Measurements from ENCODE around the gene EVI5. TPM values are rescaled to one million over a fixed set of nuclear protein-coding genes. Genes with fewer than 3 reads are reported as not detected.
A peak's percentile ranks its signal among the peaks of the same experiment; 100 is the strongest.

EVI5 gene
- polyA plus RNA-seq, 4 donors, result 18.6 to 21.8 (median 21.3) TPM

DNA sequence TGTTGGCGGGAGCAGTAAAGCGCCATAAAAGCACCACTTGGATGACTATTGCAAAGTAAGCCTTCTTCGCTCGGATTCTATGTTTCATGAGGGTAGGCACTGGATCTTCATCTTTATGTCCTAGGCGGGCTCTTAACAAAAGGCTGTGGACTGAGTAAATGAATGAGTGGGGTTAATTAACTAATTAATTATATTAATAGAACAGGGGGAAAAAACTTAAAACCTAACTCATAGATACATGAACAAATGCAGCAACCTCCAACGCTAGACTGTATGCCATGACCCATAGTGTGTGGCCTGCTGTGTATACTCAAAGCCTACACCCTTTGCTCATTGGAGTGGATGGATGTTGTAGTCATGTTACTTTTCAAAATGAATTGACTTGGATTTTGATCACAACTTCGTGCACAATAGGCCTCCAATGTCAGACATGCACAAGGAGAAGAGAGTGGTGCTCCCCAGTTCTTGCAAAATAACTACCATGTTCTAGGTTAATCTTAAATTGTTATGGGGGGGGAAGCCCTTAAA lies 297.8 kb downstream of the EVI5 start:
- DNase-seq (ENCODE audit: low read depth in 4 of 4, low spot score in 3 of 4), result no peak

DNA sequence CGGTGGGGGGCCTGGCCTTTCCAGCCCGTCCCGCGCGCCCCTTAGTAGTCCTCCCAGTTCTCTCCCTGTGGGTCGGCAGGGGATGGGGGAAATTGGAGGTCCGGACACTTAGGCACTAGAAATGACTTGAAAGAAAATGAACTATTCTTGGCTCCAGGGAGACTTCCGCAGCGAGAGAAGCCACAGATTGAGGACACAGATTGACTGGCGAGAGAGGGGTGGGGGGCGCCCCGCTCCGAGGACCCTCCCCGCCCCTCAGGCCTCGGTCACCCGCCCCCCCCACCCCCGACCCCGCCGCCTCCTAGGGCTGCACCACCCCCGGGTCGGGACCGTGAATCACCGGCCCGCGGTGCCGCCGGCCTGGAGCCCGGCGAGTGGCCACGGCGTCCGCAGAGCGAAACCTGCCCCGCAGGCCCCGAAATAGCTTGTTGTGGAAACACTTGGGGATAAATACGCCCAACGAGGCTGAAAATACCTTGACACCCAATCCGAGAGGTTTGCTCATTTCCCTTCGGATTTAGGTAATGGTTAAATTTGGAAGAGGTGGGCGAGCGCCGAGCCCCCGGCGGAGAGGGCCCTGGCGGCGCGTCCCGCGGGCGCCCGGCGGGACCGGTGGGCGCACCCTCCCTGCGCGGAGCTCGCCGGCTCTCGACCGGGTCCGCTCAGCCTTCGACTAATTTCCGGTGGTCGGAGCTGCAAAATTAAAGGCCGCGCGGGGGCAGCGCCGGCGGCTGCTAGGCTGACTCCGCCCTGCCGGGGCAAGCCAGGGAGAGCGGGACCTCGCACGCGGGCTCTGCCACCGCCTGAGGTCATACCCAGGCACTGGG lies 298.4 kb downstream of the EVI5 start, which contains the start of gene GFI1:
TSS of gene GFI1 (minus strand) at position 675 of the 827 bp plus-strand sequence. CDS start 3,438 bp downstream, outside the sequence.
- DNase-seq (ENCODE audit: low read depth in 4 of 4, low spot score in 3 of 4), result peak in 1 of 4 donors; percentile 13

DNA sequence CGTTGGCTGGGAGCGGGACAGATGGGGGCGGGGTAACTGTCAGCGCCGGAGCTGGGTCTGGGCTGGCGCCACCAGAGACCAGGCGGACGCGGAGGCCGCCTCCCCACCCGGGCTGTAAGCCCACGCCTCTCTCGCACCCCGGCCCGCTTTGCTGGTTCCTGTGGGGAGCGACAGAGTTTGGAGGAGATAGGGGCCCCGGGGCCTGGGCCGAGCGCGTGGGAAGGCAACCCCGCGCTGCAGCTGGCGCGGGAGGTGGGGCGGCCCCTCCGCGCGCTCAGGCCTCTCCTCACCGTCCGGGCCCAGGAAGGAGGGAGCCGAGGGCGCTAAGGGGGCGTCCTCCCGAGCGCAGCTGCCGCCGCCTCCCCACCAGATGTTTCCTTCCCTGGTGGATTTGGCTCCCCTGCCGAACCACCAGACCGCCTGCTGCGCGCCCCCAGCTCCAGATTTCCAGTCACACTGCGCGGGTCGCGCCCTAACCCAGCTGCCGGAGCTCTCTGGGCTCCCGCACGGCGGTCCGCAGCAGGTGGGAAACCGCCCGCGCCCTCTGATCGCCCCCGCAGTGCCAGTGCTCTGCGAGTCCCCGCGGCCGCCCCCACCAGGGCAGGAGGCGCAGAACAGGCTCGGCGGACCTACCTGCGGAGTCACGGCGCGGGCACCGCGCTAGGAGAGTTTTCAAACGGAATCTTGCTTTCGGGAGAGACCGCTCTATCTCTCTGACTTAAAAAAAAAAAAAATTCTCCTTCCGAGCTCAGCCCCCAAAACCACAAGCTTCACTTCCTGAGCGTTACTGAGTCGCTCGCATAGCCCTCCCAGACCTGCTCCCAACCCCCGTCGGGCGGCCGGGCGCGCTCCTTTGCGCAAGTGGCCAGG lies 299.3 kb downstream of the EVI5 start:
- peak in 1 of 4 donors; percentile 18 for DNase-seq (ENCODE audit: low read depth in 4 of 4, low spot score in 3 of 4)

DNA sequence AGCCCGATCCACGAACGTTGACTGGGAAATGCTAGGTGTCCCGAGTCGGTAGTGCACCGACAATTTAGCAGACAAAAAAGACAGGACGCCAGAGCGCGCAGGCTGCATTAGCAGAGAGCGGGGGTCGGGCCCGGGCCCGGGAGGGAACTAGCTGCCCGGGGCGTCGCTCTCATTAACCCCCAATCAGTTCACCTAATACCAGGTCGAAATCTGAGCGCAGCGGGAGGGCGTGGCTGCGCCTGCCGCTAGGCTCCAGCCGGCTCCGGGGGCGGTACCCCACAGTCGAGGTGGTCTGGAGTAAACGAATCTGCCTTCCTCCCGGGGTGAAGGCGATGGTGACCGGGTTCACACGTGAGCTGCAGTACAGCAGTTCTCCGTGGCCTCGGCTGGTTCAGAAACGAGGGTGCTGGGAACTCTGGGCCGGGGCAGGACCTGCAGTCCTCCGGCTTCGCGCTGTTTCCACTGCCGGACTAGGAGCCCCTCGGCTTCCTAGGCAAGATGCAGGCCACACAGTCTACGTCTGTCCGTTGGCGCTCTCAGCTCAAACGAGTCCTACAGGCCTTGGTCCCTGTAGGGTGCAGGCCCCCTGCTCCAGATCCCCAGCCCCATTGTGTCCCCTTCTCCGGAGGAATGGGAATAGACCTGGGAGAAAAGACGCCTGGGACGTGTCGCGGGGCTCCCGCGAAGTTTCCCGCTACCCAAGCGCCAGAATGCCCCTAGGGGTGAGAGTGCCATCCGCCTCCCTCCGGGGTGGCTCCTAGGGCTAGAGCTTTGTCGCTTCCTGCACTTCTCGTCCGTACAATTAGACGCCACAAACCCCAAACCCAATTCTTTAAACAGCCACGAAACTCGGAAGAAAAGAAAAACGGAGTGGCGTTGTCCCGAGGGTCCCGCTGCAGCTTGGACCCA lies 300.2 kb downstream of the EVI5 start:
- DNase-seq (ENCODE audit: low read depth in 4 of 4, low spot score in 3 of 4), result peak in 1 of 4 donors; percentile 35

DNA sequence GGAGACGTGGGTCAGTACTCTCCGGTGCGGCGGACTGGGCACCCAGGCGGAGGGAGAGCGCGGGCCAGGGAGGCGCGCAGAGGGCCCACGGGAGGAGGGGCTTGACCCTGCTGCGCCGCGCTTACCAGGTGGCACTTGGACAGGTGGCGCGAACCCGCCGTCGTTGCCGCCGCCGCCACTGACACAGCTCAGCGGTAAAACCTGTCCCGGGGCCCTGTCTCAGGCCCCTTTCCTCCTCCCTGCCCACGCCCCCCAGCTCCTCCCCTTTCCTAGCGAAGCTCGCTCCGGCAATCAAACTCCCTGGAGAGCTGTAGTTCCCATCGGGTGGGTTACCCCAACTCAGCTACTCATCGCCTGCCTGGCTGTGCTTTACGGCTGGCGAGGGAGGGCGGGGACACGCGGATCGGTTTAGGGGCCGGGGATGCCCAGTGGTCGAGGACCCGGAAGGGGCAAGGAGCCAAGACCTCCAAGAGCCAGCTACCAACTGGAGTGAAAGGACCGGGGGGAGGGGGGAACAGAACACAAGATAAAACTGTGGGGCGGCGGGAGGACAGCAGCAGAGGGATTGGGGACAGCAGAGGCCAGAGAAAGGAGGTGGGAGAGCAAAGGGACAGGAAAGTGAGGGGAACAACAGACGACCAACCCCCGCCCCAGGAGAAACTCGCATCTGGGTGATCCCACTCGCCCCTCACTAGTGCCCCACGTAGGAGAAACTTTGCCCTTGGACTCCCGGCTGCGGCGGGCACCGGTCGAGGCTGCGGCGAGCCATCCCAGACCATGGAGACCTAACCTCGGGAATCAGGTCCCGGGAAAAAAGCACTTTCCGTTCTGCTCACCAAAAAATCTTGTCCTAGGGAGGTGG lies 301.1 kb downstream of the EVI5 start:
- peak in 1 of 4 donors; percentile 31 for DNase-seq (ENCODE audit: low read depth in 4 of 4, low spot score in 3 of 4)

DNA sequence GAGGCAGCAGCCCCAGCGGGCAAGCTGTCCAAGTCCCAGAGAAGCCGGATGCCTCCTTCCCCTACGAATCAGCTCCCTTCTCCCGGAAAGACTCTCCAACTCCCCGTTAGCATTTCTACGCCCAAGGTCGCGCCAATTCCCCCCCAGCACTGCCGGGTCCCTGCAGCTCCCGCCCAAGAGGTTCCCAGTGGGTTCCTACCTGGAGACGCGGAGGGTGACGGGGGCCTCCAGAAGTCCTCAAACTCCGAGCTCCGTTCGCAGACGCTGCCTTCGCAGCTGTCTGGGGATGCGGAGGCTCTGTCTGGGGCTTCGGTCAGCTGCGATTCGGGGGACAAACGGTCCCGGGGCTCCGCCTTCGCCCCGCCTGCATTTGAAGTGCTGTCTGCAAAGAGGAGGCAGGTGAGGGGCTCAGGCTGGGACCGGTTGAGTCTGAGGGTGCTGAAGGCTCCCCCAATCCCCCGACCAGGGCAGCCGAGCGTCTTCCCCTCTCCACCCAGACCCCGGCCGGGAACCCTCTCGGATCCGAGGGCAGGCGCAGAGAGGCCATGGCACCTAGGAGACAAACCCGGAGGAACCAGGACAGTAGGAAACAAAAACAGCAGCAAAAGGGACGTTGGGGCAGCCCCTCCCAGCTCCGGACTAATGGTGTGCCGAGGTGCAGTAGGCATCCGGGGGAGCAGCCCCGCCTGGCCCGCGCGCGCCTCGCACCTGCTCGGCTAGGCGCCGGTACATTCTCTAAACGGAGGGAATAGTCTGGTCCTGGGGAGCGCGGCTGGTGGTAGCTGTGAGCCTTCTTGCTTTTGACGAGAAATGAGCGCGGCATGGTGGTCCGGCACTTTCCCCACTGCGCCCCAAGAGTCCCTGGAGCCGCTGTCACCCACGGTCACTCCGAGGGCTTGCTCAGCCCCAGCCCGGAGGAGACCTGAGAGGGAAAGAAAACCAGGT lies 302.0 kb downstream of the EVI5 start:
- DNase-seq (ENCODE audit: low read depth in 4 of 4, low spot score in 3 of 4), result peak in 1 of 4 donors; percentile 13

DNA sequence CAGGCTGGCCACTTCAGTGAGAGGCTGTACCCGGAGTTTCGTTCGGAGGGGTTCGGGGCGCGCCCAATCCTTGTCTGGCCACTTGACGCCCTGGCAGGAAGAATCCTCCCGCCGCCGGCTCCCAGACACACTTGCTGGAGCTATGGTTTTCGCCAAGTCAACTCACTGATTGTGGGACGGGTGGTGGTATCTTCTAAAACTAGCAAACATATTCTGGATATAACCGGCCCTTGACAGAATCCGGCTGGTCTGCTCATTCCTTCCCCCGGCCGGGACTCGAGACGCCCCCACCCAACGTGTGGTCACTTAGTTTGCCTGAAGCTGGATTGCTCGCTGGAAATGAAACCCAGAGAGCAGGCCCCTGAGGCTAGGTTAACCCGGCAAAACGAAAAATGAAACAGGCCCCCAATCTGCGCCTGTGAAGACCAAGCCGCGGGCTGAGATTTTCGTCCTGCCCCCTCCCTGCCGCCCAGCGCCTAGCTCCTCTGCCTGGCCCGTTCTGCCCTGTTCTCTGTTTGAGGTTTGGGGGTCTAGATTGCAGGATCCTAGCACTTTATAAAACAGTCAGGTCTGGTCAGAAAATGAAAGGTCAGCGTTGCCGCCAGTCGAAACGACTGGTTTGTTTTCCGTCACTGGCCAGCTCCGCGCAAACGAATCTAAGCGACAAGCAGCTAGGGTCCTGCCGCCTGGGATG lies 302.8 kb downstream of the EVI5 start:
- peak in 1 of 4 donors; percentile 47 for DNase-seq (ENCODE audit: low read depth in 4 of 4, low spot score in 3 of 4)

DNA sequence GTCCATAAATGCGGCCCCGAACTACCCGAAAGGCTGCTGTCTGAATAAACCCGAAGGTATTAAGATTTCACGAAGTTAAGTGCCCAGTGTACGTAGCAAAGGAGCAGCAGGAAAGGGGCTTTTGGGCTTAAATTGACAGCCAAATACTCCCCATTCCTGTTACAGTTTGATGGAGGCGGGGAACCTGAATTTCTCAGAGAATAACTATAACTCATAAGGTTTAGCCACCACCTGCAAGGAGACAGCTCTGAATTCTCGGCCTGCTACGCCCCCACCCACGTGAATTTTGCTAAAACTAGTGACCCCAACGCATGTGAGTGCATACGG lies 303.3 kb downstream of the EVI5 start:
- DNase-seq (ENCODE audit: low read depth in 4 of 4, low spot score in 3 of 4), result peak in 1 of 4 donors; percentile 7

DNA sequence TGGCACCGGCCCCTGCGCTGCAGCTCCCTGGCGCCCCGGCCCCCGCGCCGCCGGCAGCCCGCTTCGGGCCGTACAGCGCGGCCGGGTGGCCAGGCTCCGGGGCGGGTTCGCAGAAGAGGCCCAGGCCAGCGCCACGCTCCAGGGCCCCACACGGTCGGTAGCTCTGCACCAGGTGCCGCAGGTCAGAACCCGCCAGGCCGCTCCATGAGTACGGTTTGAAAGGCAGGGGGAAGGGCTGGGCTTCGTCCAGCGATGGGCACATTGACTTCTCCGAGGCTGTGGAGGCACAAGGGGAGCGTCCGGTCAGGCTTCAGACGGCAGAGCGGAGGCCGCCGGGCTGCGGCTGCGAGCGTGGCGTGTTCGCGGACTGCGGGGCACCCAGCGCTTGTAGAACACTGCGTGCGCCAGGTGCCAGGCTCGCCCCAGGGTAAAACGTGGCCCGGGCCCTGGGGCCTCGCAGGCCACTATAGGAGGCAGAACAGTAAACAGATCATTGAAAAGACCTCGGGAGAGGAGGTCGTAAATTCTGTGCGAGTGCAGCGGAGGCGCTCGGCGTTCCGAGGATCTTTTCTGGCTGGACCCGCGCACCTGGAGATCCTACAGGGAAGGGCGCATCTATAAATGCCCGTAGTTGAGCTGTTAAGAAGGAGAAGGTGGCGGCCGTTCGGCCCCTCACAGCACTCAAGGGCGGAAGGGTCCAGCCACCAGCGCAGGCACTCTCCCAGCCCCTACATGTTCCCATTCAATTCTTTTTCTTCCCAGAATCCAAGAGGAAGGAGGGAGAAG lies 303.9 kb downstream of the EVI5 start:
- DNase-seq (ENCODE audit: low read depth in 4 of 4, low spot score in 3 of 4), result peak in 1 of 4 donors; percentile 13

DNA sequence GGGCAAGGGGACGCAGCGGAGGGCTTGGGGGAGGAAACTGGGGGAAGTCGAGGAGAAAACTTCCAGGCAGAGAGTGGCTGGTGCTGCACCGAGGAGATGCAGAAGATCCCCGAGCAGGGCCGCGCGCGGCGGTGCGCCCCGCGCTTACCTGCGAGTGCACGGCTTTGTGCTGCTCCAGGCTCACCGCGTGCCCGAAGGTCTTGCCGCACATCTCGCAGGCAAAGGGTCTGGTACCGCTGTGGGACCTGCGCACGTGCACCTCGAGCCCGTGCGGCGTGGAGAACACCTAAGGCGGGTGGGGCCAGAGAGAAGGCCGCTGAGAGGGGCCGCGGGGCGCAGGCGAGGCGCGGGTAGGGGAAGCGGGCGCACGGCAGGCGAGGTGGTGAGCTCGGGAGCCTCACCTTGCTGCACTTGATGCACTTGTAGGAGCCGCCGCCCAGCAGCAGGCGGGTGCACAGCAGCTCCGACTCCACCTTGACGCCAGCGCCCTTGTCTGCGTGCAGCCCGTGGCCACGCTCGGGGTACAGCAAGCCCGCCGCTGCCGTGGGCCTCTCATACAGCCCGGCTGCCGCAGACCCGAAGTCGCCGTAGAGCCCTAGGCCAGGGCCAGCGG lies 304.6 kb downstream of the EVI5 start:
- DNase-seq (ENCODE audit: low read depth in 4 of 4, low spot score in 3 of 4), result peak in 1 of 4 donors; percentile 7

DNA sequence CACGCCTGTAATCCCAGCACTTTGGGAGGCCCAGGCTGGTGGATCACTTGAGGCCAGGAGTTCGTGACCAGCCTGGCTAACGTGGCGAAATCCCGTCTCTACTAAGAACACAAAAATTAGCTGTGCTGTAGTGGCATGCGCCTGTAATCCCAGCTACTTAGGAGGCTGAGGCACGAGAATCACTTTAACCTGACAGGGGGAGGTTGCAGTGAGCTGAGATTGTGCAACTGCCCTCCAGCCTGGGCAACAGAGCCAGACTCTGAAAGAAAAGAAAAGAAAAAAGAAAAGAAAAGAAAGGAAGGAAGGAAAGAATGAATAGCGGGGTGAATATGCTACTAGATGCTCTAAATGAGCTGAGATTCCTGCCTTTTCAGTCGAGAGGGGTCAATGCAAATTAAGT lies 305.3 kb downstream of the EVI5 start:
- DNase-seq (ENCODE audit: low read depth in 4 of 4, low spot score in 3 of 4), result no peak

DNA sequence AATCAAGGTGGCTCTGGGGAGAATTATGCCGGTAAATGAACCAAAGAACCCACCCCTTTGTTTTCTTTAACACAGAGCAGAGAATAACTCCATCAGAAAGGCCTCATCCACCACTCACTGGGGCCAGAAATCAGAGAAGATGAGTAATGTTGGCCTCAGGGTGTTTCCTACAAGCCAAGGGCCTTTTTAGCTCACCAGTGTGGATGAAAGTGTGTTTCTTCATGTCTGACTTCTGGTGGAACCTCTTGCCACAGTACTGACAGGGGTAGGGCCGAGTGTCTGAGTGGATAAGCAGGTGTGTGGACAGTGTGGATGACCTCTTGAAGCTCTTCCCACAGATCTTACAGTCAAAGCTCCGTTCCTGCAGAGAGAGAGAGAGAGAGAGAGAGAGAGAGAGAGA lies 306.5 kb downstream of the EVI5 start:
- no peak for DNase-seq (ENCODE audit: low read depth in 4 of 4, low spot score in 3 of 4)

DNA sequence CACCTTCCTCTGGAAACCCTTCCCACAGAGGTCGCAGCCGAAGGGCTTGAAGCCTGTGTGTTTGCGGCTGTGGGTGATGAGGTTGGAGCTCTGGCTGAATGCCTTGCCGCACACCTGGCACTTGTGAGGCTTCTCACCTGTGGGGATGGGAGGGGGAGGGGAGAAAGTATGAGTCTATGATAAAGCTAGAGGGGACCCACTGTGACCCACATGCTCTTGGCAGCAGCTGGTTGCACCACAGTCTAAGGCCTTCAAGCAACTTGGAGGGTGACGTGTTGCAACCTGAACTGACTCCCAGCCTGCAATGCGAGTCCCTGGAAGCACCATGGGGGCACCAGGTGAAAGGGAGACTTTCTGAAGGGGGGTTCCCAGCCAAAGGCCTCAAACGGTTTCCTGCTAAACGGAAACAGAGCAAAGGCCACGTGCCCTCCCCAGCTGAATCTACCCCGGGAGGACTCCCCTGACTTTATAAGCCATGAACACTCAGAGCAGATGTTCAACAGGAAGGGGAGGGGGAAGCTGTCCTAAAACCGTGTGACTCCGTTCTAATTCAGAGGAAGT lies 308.8 kb downstream of the EVI5 start:
- no peak for DNase-seq (ENCODE audit: low read depth in 4 of 4, low spot score in 3 of 4)

DNA sequence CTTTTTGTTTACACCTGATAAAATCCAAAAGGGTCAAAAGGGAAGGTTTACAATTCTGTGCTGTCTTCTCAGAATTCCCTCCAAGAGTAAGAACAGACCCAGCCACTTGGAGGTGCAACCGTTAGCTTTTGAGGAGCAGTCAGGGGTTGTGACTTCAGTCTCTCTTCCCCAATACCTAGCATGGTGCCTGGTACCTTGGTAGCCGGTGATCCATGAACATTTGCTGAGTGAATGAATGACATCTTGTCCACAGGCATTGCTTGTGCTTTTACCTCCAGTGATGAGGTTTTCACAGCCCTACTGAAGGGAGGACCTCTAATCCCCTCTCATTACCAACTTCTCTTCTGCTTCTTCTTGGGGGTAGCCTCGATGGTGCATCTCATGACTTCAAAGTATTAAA lies 309.9 kb downstream of the EVI5 start:
- no peak for DNase-seq (ENCODE audit: low read depth in 4 of 4, low spot score in 3 of 4)

DNA sequence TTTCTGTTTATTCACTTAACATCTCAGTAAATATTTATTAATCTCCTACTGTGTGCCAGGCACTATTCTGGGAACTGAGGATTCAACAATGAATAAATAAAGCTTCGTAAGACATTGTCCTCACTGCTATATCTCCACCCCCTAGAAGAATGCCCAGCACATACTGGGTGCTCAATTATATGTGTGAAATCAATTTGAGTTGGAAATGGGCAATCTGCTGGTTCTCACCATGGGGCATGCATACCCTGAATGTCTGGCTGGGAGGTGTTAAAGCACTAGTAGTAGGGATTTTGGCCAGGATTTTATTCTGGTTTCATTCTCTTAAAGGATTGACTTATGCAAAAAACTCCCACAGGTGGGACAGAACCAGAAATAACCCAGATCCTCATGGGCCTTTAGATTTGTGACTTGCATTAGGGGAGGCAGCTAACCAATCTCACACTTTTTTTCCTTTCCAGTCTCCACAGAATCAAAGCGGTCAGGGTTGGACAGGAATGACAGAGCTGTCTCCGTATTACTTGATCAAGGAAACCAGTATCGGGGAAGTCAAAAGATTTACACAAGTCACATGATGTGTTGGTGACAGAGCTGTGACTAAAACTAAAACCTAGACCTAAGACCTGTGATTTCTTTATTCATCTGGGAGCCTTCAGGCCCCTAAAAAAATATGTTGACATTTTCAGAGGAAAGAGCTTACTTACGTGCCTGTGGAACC lies 311.0 kb downstream of the EVI5 start:
- no peak for DNase-seq (ENCODE audit: low read depth in 4 of 4, low spot score in 3 of 4)

Data from right renal pelvis (tissue), 4 donors.